NCI-H1436 treated with DMSO at 0.1 percent for 48 hours (cell line): ENCODE data around the gene HNRNPM.

ENCODE experiments used
- DNase-seq: peaks from one replicate; lab custom pipeline; 2025; lab: John Stamatoyannopoulos, UW

The HNRNPM gene

GRCh38 chr19:8487137-8487851 lies 42.5 kb downstream of the HNRNPM start:
- DNase-seq: no peak

DNA sequence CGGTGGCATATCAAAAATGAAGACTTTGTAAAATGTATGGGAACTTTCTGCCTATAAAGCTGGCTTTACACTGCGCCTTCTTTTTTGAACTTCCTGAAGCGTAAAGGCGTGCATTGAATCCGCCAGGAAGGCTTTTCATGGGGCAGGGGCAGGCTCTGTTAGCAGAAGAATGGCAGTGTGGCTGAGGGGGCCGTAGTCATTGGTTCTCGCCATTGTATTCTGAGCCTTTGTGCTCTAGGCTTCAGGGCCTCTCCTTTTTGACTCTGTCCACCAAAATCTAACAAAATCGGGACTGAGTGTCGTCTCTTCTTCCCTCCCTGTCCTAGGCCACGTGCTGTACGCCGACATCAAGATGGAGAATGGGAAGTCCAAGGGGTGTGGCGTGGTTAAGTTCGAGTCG lies 43.6 kb downstream of the HNRNPM start:
- DNase-seq: no peak

GRCh38 chr19:8489561-8490394 lies 45.0 kb downstream of the HNRNPM start:
- no peak for DNase-seq

- no peak for DNase-seq
Measured at GRCh38 chr19:8490395-8490760, 45.6 kb downstream of the HNRNPM start.

DNA sequence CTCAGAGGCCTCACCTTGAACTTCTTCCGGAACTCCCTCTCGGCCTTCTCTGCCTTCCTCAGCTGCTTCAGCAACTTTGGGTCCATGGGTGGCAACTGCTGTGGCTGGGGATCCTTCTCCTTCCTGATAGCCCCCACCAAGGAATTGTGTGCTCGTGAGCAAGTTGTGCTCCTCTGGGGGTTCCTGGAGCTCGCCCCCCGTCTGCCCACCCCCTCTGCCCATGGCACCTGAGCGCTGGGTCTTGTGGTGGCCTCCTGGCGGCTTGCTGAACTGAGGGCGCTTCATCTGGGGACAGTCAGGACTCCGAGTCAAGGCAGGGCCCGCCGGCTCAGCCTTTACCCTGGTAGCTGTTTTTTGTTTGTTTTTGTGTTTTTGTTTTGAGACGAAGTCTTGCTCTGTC lies 46.1 kb downstream of the HNRNPM start:
- no peak for DNase-seq

DNA sequence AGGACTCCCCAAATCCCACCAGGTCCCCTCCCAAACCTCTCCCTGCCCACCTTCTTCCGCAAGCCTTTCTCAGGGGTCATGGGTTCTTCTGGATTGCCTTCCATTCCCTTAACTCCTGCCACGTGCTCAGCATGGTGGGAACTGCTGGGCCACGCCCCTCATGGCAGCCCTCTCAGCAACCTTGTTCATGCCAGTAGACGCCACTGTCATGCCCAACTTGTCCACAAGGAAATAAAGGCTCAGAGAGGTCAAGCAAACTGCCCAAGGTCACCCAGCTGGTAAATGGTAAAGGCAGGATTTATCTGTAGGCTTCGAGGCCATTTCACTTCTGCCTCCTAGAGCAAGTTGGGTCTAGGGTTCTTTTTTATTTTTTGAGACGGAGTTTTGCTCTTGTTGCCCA lies 46.8 kb downstream of the HNRNPM start:
- DNase-seq: no peak

DNA sequence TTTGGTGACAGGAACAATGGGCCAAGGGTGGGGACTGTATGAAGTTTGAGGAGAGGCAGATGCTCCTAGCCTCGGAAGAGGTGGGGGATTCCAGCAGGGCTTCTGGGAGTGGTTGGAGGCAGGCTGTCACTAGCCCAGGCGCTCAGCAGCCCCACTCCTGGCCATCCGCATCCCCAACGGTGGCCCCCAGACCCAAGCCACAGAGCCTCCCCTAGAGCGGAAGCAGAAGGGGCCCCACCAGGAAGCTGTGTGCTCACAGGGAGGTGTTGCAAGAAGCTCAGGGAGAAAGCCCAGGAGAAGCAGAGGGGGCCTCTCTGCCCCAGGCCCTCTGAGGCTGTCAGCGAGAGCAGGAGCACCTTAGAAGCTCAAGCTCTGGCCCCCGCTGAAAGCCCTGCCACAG lies 49.4 kb downstream of the HNRNPM start:
- DNase-seq: no peak

DNA sequence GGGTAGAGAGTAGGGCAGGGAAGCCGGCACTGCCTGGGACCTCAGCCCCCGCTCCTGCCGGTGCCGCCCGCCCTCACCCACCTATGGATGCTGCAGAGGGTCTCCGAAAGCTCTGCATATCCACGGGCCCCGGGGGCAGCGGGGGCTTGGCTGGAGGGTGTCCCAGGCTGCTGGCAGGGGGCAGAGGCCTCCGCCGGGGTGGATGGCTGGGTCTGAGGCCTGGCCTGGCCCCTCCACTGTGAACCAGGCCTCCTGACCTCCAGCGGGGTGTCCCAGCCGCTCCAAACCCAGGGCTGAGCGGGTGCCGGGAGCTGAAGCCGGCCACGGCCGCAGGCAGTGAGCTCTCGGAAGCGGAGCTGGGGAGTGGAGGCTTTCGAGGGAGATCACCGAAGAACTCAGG lies 53.5 kb downstream of the HNRNPM start:
- no peak for DNase-seq

DNA sequence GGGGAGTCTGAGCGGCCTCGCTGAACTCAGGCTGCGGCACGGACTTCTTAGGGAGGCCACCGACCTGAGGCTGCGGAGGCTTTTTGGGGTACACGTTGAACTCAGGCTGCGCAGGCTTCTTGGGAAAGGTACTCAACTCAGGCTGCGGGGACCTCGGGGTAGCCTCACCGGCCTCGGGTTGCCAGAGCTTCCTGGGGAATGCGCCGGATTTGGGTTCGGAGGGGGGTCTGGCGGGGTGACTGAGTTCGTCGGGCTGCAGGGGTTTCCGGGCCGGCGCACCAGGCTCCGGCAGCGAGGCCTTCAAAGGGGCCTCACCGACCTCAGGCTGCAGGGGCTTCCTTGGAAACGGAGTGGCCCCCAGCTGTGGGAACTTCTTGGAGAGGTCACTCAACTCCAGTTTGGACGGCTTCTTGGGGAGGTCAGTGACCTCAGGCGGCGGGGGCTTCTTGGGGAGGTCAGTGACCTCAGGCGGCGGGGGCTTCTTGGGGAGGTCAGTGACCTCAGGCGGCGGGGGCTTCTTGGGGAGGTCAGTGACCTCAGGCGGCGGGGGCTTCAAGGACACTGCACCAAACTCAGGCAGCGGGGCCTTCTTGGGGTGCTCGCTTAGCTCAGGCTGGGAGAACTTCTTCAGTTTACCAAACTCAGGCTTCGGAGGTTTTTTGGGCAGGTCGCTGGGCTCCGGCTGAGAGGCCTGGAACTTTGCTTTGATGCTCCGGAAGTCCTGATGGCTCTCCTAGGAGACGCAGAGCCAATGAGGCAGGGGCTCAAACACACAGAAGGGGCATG lies 54.5 kb downstream of the HNRNPM start:
- no peak for DNase-seq

DNA sequence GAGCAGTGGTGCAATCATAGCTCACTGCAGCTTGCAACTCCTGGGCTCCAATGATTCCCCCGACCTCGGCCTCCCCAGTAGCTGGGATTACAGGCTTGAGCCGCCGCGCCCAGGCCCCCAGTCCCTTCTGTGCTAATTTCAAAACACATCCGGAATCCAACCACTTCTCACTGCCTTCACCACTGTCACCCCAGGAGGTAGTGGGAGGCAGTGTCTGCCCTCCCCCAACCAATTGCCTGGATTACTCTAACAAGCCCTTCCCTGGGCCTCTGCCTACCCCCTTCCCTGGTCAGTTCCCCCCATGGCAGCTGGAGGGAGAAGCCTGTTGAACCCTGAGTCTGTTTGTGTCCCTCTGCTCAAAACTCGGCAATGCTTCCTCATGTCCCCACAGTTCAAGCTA lies 55.4 kb downstream of the HNRNPM start:
- DNase-seq: no peak

DNA sequence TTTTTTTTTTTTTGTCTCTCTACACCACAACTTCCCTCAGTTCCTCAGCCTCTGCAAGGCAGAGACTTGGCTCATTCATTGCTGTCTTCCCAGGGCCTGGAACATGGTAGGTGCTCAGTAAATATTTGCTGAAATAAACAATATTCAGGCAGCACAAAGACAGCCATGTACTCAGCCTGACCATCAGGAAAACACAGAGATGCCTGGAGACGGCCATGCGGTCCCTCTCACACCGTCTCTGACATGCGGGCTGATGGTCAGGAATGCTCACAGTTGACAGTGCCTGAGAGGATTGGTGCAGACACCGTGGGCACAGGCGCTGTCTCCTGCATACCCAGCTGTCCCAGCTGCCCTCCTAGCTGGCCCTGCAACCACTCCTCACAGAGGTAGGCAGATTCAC lies 56.7 kb downstream of the HNRNPM start:
- DNase-seq: no peak

DNA sequence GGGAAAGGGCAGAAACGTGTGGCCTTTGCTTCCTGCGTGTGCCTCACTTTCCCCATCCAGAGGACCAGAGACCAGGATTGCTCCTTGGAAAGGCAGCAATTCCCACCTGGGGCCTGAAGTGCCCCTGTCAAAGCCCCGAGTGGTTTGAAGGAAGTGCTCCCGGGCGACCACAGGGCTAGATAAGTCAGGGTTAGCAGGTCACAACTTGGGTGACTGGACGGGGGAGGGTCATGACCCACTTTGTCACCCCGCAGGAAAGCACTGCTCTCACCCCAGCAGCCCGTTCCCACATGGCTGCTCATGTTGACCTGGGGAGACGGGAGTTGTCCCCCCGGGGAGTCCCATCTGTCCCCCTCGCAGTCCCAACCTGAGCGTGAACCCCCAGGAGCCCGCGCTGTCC lies 57.2 kb downstream of the HNRNPM start:
- DNase-seq: no peak

DNA sequence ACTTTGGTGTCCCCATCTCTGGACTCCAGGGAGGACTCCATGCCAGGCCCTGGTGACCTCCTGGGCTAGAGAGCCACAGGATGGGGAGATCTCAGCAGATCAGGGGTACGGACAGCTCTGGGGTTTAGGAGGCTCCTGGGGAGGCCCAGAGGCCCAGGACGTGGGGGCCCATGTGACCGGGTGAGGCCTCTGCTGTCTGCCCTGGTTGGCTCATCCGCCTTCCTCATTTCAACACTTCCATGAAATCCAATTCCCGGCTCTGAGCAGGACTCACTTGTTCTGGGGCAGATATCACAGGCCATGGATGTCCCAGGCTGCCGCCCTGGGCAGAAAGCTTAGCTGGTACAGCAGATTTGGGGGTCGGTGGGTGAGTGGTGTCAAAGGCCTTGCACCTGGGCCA lies 58.7 kb downstream of the HNRNPM start:
- DNase-seq: no peak

DNA sequence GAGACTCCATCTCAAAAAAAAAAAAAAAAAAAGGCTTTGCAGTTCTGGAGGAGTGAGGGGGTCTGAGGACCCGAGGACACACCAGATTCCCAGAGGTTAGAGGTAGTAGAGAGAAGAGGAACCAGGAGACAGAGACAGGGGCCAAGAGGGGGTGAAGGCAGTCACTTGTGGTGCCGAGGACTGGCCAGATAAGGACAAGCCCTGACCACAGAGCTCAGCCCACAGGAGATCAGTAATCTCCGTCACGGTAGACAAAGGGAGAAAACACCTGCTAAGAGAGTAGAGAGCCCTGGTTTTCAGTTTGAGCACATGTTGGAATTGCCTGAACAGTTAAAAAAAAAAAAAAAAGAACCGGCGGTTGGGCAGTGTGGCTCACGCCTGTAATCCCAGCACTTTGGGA lies 59.4 kb downstream of the HNRNPM start:
- no peak for DNase-seq

- no peak for DNase-seq
Measured at GRCh38 chr19:8504919-8505318, 60.1 kb downstream of the HNRNPM start.

- DNase-seq: no peak
Measured at GRCh38 chr19:8505680-8506401, 61.1 kb downstream of the HNRNPM start.

DNA sequence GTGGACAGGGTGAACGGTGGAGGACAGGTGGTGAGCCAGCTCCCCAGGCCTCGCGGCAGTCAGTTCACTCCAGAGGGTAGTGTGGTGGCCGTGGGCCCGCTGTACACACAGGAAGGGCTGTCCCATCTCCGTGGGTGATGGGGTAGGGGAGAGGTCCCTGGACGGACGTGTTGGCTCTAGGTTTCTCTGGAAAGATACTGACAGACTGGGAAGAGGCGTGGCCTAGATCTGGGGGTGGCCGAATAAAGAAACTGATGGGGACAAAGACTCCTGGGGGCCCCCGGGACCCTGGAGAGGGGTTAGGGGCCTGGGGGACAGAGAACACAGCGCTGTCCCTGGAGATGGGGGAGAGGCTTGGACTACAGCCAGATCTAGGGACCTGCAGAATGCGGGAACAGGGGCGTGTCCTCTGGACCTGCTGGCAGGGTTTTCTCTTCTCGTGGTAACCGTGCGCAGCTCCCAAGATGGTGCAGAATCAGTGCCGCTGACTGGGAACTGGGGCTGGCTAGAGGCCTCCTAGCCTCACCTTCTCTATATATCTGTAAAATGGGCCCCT lies 61.7 kb downstream of the HNRNPM start:
- DNase-seq: no peak

DNA sequence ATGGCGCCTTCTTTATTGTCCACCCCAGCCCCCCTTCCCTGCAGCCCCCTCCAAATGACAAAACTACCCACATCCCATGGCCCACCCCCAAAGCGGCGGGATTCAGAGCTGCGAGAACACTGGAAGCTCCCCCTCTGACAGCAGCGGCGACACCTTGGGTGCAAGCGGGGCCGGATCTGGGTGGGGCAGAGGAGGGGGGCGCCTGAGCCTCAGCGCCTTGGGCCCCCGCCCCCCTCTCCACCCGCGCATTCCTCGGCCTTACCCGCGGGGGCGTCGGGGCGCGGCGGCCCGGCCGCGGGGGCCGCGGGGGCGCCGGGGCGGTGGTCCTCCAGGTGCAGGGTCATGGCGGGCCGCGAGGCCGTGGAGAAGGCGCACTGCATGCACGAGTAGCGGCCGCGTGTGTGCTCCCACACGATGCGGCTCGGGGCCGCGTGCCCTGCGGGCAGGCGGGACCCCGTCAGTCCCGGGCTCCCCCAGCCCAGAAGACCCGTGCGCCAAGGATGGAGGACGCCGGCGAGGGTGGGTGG lies 65.9 kb downstream of the HNRNPM start:
- DNase-seq: no peak

DNA sequence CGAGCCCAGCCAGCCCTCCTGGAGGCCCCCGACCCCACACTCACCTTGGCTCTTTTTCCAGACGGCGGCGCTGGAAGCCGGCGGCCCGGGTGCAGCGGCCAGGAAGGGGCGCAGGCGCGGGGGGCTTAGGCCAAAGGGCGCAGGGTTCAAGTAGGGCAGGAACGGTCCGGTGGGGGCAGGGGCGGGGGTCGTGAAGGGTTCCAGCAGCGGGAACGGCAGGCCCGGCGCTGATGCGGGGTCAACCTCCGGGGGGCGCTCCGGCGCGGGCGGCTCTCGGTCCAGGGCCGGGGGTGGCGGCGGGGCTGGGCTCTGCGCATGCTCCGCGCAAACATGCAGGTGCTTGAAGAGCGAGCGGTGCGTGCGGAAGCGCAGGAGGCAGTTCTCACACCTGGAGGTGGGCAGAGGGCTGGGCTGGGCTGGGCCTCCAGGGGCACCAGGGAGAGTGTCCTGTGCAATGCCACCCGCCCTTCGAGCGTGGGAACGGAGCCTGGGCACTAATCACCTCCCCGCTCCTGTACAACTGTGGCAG lies 66.9 kb downstream of the HNRNPM start:
- no peak for DNase-seq

- DNase-seq: no peak
Measured at GRCh38 chr19:8512115-8512967, 67.6 kb downstream of the HNRNPM start.
